Brain pericyte (primary cell): ENCODE data around the gene IL17RD.
"Not testable (repeated sequence)": the region's sequence is repeated elsewhere in the genome, so short reads cannot be mapped to it uniquely, and the experiment has no call there.

Experiments used
- DNase-seq: peaks from one replicate; pipeline ENCODE4 v3.0.0-alpha.2; 2012; ENCODE audit warnings: low read depth, low spot score

The IL17RD gene

DNA sequence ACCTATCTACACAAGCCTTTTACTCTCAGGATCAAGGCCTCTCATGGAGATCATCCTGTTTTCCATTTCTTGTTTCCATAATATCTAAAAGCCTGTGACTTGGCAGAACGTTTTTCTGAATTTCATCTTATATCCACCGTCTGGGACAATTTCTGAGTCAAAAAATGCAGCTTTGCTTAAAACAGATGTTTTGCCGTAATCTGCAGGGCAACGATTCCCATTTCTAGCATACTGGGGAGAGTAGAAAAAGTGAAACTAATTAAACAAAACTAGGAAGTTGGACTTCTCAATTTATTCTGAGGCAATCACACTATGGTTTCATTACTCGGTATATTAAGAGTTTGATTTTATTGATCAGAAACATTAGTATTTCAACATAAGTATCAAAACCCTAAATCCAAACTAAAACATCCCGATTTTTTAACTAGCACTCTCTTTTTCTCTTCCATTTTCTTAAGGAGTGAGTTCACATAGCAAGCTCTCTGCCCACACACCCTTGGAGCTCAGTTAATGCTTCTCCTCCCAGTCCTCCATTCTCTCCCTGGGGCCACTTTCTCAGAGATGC lies 71.1 kb downstream of the IL17RD start:
- no peak for DNase-seq

DNA sequence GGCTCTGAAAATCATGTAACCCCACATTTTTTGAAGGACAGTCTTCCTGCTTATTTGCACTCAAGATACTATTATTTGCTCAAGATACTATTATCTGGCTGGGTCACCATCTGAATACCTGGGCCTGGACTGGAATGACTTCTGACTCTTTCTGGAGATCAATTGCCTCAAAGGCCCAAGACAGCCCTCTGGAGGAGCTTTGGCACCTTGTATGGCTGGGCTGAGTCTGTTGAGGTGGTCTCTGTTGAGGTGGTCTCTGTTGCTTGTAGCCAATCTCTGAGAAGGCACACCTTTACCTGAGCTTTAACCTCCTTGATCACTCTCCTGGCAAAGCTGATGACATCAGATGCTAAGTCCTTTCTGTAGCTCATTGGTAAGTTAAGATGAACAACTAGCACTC lies 71.7 kb downstream of the IL17RD start:
- DNase-seq: no peak

DNA sequence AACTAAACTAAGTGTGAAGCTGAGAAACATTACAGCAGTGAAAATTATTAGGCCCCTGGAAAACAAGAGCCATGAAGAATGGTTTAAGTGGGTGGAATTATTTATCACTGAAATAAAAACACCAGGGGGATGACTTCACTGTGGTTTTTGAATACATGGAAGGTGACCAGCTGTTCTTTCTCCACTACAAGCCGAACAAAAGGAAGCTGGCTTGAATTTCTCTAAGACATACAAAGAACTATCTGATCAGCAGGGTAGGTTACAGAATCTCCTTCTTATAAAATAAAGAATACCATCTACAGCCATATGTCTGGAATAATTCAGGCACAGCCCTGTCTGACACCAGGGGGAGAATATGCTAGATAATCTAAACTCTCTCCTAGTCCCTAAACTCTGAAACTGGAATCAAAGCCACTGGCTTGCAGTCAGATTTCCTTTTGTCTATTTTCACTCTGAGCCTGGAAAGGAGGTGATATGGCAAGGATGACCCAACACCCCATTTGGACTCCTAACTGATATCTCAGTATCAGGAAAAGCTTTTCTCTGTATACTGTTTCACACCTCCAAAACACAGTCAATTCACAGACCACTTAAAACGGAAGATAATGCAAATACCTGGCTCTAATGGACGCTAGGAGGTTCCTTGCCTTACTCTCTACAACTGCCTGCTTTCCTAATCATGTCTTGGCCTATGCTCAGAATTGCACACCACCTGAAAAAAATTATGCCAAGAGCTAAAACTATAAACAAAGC lies 73.5 kb downstream of the IL17RD start:
- no peak for DNase-seq

DNA sequence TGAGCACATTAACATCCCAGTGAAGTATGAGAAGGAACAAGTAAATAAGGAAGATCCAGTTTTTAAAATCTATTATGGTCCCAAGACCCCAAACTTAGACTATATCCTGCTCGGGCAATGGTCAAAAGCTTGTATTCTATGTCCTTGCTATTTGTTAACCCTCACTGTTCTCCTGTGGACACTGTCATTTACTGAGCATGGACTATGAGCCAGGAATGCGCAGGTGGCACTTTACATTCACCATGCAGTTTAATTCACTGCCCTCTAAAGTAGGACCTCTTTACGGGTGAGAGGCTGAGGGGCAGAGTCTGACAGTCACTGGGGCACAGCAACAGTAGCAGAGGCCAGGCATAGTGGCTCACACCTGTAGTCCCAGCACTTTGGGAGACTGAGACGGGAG lies 76.1 kb downstream of the IL17RD start:
- no peak for DNase-seq

DNA sequence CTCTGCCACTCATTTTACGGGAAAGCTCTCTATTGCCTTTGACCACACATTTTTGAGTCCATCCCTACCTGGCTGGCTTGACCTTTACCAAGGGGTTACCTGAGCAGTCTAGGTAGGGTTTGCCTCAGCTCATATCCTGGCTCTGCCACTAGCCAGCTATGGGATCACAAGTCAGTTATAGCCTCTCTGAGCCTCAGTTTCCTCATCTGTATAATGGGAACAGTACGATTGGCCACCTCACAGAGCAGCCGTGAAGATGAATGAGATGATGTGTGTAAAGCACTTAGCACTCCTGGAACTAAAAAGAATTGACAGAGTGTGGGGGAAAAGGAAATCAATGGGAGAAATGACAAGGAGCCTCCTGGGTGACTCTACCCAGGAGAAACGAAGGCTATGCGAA lies 76.7 kb downstream of the IL17RD start:
- DNase-seq: no peak

DNA sequence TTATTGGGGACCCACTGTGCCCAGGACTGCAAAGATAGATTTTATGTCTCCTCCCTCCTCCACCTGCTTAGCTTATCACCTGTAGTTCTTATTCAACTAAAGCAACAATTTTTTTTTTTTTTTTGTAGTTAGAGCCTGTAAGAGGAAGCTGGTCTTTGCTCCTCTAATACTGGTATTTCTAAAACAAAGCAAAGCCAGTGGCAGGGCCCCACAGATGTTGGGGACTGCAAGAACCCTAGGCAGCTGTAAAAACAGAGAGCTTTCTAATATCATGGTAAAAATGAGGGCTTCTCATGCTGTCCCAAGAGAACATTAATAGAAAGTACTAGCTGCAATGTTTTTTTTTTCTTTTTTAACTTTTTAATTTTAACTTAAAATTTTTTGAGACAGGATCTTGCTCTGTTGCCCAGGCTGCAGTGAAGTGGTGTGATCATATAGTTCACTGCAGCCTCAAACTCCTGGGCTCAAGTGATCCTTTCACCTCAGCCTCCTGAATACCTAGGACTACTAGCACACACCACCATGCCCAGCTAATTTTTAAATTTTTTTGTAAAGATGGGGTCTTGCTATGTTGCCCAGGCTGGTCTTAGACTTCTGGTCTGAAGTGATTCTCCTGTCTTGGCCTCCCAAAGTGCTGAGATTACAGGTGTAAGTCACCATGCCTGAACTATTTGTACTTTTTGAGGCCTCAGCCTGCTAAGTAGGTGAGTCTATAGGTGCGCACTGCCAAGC lies 77.6 kb downstream of the IL17RD start:
- no peak for DNase-seq

DNA sequence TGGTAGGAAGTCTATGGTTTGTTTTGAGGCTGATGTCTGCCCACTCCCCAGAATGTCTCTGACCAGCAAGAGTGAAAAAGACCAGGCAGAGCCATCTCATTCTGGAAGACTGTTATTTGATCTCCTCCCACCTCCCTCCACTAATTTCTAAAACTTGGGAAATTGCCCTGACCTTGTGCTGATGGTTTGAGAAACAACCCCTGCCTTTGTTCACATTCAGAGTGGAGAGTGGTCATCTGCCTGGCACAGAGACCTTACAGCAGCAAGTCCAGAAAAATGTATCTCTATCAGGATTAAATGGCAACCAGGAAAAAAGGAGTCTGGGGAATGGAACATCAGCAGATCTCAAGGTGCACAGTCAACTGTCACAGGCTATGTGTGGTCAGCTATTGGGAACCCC lies 79.0 kb downstream of the IL17RD start:
- no peak for DNase-seq

DNA sequence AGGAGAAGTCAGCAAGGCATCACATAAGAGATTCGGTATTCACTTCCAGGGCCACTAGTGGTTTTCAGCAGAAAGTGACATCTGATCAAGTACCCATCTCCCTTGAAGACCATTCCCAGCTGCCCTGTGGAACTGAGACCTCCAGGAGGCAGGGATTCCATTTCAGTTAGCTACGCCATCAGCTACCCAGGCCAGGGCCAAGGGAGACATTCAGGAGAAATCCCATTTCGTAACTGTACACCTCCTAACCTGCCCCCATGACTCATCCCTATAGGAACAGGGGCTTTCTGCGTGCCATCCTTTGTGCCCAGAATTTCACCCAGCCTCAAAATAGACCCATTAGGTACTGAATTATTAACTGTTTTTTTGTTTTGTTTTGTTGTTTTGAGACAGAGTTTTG lies 79.9 kb downstream of the IL17RD start:
- DNase-seq: no peak

DNA sequence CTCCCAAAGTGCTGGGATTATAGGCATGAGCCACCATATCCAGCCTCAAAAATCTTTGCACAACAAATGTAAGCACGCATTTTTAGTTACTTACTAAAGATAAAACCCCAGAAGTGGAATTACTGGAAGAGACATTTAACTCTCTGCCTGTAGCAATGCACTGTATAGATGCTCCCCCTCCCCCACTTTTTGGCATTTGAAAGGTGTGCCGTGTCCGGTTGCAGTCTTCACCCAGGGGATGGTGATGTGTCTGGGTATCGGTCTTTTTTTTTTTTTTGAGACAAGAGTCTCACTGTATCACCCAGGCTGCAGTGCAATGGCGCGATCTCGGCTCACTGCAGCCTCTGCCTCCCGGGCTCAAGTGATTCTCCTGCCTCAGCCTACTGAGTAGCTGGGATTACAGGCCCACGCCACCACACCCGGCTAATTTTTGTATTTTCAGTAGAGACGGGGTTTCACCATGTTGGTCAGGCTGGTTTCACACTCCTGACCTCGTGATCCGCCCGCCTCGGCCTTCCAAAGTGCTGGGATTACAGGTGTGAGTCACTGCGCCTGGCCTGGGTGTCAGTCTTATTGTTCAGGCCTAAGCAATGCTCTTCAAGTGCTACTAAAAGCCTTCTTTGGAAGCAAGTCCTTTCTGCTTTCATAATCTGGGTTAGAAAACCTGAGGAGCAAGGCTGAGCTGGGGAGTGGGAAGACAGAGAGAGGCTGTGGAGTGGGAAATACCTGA lies 81.7 kb downstream of the IL17RD start:
- not testable (repeated sequence) for DNase-seq

DNA sequence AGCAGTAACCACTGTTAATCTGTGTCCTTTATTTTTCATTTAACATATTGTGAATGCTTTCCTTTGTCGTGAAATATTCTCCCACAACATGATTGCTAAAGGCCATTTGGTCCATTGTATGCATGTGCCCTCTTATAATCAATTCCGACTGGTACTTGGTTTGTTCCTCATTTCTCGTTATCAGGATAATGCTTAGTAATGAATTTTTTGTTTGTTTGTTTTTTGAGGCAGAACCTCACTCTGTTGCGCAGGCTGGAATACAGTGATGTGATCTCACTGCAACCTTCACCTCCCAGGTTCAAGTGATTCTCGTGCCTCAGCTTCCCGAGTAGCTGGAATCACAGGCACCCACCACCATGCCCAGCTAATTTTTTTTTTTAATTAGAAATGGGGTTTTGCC lies 82.7 kb downstream of the IL17RD start:
- DNase-seq: no peak

DNA sequence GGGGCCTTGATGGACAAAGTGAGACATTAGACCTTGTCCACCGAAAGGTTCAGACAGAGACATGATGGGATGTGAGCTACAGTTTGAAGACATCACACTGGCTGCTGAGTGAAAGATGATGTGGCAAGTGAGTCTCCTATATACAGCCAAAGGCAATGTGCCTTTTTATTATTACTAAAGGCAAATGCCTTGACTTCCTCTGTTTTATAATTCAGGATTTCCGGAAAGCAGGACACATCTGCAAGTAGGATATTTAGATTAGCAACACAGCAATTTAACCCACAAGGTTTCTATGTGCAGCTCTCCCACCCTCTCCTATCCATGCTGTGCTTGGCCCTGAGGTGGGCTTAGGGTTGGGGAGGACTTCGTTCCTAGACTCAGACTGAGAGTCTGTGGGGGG lies 84.0 kb downstream of the IL17RD start:
- no peak for DNase-seq

DNA sequence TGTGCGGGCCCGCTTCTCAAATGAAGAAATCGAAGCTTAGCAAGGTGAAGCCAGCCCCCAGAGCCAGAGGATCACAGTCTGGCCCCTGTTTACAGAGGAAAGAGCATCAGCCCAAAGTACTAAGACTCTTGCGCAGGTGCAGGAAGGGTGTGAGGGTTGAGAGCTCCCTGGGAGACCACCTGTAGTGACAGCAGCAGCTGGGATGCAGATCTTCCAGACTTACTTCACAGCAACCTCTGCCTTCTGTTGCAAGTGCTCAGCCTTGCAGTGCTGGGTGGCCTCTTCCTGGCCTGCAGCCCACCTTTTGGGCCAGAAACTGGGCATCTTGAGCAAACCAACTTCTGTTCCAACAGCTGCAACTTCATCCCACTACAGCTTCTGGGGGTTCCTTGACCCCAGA lies 85.0 kb downstream of the IL17RD start:
- no peak for DNase-seq

DNA sequence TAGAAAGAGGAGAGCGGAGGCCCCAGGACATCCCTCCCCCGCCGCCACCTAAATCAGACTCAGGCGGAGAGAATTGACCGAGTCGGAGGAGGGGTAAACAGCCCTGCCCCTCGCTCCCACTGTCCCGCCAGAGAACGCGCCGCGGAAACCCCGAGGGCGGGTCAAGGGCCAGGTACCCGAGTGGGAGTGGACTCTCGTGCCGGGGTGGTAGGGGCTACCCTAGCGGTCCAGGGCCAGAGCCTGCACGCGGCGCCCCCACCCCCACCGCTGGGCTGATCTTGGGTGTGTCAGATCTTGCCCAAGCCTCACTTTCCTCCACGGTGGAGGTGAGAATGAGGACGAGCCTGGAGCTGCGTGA lies 85.7 kb downstream of the IL17RD start:
- no peak for DNase-seq

DNA sequence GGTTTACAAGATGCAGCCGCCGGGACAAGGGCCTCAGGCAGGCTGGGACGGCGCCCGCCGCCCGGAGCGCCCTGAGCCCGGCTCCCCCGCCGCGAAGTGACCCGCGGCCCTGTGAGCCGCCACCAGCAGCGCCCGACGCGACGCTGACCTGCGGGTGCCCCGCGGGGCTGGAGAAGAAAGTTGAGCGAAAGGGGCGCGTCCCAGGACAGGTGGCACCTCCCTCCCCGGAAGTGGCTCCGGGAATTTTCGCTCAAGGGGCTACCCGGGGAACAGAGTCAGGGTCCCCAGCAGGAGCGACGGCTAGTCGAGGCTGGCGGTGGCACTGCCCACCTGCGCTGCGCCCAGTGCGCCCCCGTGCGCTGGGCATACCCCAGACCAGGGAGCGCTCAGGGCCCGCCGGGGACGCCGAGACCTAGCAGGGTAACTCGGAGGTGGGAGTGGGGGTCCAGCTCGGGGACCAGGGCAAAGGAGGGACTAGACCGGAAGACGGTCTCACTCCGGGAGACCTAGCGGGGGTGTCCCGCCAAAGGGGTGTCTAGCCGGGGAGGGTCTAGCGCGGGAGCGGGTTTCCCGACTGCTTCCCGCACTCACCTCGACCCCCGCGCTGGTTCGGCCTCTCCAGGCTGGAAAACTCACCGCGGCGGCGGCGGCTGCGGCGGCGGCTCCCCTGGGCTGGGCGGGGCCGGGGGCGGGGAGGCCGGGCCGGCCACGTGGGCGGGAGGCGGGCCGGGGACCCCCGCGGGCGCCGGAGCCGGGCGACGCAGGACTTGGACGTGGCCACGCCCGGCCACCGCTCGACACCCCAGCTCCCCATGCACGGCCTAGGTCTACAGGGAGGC lies 86.3 kb downstream of the IL17RD start:
- DNase-seq: no peak

DNA sequence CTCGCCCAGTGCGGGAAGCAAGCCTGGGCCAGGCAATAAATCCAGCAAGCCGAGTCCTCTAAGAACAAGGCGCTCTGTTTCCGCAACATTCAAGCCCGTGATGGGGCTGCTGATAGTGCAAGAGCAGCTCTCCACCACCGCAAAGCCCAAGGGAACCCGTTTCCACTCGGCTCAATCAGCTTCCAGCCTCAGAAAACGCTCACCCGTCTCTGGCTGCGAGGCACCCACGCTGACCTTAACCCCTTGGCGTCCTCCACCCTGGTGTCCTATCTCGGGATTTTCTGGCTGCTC lies 86.9 kb downstream of the IL17RD start:
- no peak for DNase-seq

DNA sequence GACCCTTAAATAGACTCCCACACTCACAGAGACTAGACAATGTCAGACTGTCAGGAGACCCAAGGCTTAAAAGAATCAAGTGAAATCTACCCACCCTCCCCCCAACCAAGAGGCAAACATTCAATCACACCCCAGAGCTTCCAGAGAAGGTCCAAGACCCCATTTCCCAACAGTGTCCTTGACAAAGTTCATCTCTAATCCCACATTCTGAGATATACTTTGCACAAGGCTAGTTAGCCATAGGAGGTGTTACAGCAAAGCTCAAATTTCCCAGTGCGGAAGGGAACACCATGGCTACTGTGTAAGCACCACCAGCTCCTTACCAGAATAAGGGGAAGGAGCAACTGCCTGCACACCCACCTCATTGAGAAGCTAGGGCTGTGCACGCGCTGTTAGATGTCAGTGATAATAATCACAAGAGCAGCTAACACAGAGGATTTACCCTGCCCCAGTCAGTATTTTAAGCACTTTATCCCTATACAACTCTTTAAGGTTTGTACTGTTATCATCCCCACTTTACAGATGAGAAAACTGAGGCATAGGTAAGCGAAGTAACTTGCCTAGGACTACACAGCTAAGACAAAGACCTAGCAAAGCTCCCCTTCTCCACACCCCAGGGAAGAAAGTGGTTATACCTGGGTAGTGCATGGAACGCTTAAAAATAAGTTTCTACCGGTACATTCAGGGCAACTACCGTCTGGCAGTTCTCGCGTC lies 87.4 kb downstream of the IL17RD start:
- no peak for DNase-seq

DNA sequence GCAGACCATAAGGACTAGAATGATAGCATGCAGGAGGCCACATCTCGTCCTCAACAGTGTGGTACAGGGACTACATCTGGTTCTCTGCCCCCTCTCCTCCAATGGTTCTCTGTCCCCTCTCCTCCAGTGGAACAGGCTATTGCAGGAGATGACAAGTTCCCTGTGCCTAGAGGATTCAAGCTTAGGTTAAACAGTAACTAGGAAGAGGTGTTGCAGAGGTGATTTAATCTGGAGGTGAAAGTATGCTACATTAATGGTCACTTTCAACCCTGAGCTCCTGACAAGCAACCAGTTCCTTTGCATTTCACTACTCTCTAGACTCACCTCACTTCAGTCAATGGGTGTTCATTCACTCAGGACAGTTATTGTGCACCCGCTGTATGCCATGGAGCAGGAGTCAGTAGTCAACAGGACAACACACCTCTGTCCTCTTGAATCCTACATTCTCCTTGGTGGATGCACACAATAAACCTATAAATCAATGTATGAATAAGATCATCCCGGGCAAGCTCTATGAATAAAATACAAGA lies 88.7 kb downstream of the IL17RD start:
- DNase-seq: no peak

DNA sequence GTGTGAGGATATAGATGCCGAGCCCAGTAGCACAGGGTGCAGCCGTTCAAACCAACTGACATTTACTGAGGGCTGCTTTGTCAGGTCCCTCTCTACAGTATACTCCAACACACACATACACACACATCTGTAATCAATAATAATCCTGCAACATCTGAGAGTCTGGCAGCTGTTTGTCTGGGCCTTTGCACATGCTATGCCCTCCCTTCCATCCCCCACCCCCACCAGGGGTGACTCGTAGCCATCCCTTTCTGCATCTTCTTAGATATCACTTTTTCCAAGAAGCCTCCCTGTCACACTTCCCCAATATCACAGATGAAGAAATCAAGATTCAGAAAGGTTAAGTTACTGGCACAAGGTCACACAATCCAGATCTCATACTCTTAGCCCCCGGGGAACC lies 91.0 kb downstream of the IL17RD start:
- DNase-seq: no peak

DNA sequence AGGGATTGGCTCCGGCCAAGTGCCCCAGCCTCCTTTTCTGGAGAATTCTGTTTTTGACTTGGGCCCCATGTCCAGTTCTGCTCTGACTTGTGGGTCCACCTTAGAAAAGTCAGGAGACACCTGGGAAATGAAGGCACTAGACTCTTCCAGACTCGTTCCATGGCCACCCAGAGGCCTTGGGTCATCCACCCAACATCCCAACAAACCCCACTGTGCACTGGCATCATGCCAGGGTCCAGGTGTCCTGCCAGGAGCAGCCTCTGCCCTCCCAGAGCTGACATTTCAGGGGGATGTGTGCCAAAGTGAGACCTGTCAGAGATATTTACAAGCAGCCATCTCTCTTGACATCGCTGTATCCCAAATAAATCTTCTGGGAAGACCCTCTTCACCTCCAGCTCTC lies 91.5 kb downstream of the IL17RD start:
- DNase-seq: no peak

DNA sequence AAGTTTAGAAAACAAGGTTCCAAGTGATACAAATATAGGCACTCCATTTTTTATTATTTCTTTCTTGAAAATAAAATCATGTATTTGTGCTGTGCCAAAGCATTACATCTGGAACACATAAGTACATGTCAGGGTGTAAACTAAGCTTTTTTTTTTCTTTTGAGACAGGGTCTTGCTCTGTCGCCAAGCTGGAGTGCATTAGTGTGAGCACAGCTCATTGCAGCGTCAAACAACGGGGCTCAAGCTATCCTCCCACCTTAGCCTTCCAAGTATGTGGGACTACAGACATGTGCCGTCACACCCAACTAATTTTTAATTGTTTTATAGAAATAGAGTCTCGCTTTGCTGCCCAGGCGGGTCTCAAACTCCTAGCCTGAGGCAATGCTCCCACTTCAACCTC lies 95.7 kb downstream of the IL17RD start:
- DNase-seq: no peak
